IPS-NIHi11 (cell line): ENCODE results near the gene WNK2.
"Not testable (repeated sequence)": the region's sequence is repeated elsewhere in the genome, so short reads cannot be mapped to it uniquely, and the experiment has no call there.

Experiments used
- DNase-seq: peaks from one replicate; pipeline ENCODE4 v3.0.0; 2012; ENCODE audit warnings: mixed read lengths, low spot score

Gene WNK2

DNA sequence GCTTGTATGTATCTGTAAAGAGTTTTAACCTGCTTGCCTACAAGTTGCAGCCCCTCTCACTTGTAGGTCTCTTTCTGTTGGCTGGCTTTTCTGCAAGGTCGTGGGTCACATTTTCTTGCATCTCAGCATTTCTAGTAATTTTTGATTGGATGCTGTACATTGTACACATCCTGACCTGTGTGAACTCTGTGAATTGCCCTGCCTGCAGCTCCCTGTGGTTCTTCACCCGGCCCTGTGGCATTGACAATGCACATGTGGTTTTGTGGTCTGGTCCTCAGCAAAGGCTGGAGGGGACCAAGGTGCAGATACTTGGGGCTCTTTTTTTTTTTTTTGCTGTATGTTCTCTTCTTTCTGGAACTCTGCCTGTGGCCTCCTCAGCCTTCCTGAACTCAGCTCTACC is 53.6 kb downstream of the WNK2 start:
- no peak for DNase-seq

DNA sequence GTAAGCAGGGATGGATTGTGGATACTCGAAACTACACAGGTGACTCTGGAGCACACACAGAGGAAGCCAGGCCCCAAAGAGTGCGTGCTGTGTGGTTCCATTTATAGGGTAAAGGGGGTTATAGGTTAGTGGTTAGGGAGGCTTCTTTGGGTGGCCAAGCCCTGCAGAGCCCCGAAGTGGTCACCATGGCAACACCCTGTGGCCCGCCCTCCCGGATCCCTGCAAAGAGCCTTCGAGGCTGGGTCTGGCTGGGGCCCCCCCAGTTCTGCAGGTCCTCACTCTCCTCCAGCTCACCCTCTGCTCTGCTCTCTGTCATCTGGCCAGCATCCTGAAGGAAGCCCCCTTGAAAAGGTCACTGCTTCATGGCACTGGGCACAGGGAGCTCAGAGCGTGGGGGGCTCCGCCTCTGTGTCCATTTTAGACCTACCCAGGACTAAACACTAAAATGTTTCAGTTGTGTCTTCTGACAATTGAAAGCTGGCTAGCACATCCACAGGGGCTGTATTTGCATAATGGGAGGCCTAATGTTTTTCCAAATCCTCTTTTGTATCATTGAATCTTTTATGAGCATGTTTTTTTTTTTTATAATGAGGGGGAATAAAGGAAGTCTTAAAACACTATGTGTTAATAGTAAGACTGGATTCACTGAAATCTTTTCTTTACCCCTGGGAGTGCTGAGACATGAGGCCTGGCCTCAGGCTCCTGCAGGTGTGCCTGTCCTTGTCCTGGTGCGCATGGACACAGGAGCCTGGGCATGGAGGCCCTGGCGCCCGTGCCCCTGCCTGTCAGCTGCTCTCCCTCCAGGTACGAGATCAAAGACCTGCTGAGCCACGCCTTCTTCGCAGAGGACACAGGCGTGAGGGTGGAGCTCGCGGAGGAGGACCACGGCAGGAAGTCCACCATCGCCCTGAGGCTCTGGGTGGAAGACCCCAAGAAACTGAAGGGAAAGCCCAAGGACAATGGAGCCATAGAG is 55.3 kb downstream of the WNK2 start:
- no peak for DNase-seq

- DNase-seq = no peak
Measured at GRCh38 chr9:93240891-93241334, 57.0 kb downstream of the WNK2 start.

- no peak for DNase-seq
Measured at GRCh38 chr9:93243112-93243511, 59.2 kb downstream of the WNK2 start.

DNA sequence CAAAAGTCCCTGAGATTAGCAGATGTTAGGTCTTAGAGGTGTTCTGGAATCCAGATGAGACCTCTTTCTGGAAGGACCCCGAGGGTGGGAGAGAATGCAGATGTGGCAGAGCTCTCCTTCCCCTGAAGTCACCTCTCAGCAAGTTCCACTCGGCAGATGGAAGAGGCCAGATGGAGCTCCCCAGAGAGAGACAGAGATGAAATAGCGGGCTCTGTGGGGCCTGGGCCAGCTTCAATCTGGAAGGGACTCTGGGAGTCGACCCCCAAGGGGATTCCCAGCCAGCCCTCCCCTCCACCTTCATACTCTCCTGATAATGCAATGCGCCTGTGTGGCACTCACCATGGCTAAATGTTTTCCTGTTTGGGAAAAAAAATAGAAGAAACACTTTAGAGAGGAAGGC is 60.2 kb downstream of the WNK2 start:
- no peak for DNase-seq

DNA sequence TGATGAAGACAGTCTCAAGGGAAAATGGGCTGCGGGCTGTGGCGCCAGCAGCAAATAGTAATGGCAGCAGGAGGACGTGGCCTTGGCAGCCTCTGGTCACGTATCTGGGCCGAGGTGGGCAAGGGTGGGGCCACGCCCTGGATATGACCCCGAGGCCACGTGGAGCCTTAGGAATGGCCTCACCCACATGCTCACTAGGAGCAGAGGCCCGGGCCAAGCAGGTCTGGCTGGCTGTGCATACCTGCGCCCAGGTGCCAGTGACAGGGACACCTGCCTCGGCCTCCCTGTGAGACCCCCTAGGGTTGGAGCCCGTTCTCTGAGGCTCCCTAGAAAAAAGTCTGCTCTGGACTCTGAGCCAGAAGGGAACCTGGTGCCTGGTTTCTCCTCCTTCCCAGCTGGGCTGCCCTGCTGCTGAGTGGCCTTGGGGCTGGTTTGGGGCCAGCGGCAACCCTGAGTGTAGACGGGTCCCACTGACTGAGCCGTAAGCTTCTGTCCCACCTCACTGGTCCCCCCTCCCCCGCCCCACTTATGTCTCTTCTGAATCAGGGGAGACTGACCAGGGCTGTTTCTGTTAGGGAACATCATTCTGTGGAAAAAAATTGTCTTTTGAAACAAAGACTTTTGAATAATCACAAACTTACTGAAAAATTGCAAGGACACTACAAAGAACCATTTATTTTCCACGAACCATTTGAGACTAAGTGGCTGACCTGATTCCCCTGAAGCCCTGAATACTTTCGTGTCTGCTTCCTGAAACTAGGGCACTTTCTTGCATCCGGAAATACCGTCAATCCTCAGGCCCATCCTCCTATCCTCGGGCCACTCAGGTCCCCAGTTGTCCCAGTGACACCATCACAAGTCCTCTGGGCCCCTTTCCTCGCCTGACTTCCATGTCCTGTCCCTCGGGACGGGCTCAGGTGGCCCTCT is 60.8 kb downstream of the WNK2 start:
- no peak for DNase-seq

- DNase-seq = no peak
Measured at GRCh38 chr9:93245437-93245970, 61.6 kb downstream of the WNK2 start.

- DNase-seq = no peak
Measured at GRCh38 chr9:93246111-93246510, 62.2 kb downstream of the WNK2 start.

DNA sequence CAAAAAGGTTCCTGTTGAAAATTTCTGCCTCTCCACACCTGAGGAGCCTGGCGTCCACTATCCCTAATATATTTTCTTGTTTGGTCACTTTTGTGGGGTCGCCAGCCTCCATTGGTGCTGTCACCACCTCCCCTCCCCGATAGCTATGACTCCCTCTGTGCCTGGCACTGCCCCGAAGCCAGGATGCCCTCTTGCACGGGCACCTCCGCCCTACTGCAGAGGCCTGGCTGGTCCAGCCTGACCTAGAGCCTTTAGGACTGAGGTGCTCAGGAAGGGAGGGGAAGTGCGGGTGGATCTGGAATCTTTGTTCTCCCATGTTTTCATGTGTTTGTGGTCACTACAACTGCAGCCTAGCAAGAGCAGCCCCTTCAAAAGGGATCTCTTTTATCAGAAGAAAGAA is 62.6 kb downstream of the WNK2 start:
- DNase-seq = no peak

- no peak for DNase-seq
Measured at GRCh38 chr9:93247099-93247865, 63.3 kb downstream of the WNK2 start.

GRCh38 chr9:93247892-93248291 is 64.0 kb downstream of the WNK2 start:
- DNase-seq = no peak

- DNase-seq = no peak
Measured at GRCh38 chr9:93248386-93249040, 64.6 kb downstream of the WNK2 start.

DNA sequence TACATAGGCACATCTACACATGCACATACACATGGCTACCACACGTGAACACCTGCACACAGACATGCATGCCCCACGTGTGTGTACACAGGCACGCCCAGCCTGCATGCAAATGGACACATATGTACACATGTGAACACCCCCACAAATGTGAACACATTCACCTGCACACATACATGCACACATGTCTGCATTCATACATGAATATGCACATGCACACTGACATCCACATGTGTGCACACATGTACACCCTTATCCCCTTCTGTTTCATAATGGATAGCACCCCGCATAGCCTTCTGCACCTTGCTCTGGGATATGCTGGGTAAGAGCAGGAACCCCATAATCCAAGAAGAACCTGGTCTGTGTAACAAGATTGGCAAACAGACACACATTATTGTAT is 66.2 kb downstream of the WNK2 start:
- DNase-seq = no peak

- not testable (repeated sequence) for DNase-seq
Measured at GRCh38 chr9:93251309-93251708, 67.4 kb downstream of the WNK2 start.

DNA sequence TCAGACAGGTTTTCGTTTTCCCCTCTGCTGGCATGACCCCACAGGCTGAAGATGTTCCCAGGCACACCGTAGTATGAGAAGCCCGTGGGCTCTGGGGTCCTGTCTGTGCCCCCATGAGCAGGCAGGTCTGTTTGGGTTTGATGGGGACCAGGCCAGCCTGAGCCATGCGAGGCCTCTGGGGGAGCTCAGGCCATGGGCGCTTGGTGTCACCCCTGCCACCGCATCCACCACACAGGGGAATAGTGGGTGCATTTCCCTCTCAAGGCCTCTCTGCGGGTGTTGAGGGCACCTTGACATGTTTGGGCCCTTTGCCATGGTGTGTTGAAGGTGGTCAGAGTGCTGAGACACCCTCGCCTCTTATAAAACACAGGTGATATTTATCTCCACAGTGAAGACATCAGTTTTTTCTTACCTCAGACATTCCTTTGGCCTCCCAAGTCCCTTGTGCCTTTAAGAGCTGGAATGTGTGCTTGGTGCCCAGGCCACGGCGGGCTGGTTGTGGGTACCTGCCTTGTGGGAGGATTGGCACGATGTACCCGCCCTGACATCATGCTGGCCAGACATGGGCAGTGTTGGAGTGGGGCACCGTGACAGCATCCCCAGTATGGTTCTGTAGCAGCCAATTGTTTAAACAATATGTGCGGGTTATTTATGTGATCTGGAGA is 68.3 kb downstream of the WNK2 start:
- DNase-seq = no peak

DNA sequence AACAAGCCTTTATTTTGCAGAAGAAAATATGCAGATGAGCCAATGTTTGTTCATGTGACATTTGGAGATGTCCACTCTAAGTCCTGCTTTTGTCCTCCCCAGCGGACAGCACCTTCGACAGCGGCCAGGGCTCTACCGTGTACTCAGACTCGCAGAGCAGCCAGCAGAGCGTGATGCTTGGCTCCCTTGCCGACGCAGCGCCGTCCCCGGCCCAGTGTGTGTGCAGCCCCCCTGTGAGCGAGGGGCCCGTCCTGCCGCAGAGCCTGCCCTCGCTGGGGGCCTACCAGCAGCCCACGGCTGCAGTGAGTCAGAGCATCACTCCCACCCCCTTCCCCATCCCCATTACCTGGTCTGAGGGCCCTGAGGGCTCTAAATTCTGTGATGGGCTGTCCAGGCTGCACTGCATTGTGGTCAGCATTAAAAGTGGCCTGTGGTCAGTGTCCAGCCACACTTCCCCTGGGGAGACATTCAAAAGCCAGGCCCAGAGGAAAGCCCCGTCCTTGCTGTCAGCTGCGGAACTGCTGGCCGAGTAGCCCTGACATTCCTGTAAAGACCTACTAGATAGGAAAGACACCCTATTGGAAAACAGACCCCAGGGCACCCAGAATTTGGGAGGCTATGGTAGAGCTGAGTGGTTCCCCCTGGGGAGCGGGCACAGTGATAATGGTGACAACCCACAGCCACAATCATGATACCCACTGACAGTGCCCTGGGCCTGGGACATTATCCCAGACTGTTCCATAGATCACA is 69.0 kb downstream of the WNK2 start:
- no peak for DNase-seq

DNA sequence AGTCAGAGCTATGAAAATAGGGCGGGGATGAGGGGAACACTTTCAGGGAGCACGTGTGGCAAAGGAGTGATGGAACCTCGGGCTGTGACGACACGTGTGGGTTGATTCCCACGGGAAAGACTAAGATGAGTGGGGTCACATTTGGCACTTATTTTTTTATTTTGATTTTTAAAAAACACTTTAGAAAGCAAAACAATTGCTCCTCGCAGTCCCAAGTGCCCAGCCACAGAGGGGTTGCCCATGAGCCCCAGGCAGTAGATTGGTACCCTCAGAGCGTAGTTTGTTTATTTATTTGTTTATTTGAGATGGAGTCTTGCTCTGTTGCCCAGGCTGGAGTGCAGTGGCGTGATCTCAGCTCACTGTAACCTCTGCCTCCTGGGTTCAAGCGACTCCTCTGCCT is 69.7 kb downstream of the WNK2 start:
- no peak for DNase-seq

GRCh38 chr9:93254061-93254481 is 70.1 kb downstream of the WNK2 start:
- no peak for DNase-seq

GRCh38 chr9:93254806-93255493 is 71.0 kb downstream of the WNK2 start:
- DNase-seq = peak; percentile 2
